GM18858 (cell line): ENCODE results near the gene BRF1.
A peak's percentile ranks its signal among the peaks of the same experiment; 100 is the strongest.
"Not testable (repeated sequence)": the region's sequence is repeated elsewhere in the genome, so short reads cannot be mapped to it uniquely, and the experiment has no call there.

Experiments
- ATAC-seq: cut with Tn5 transposase; IDR thresholded peaks from one replicate; pipeline ENCODE4 v1.9.1; 2021; ENCODE audit not compliant: unreplicated experiment

The BRF1 gene

DNA sequence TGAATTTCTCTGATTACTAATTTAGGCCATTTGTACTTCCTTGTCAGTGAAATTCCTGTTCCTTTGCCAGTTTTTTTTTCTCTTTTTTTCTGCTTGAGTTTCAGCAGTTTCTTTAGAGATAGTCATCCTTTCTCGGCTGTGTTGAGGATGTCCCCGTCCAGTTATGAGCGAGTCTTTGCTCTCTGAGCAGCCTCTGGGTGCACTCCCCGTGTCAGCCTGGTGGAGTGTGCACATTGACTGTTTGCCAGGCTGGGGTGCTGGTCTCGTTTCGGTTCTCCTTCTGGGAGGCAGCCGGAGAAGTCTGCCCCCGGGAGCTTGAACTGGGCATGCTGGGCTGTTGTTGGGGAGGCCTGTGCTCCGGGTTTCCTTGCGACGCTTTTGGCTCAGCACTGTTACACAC, 16.7 kb upstream of the BRF1 start:
- ATAC-seq, result no peak

DNA sequence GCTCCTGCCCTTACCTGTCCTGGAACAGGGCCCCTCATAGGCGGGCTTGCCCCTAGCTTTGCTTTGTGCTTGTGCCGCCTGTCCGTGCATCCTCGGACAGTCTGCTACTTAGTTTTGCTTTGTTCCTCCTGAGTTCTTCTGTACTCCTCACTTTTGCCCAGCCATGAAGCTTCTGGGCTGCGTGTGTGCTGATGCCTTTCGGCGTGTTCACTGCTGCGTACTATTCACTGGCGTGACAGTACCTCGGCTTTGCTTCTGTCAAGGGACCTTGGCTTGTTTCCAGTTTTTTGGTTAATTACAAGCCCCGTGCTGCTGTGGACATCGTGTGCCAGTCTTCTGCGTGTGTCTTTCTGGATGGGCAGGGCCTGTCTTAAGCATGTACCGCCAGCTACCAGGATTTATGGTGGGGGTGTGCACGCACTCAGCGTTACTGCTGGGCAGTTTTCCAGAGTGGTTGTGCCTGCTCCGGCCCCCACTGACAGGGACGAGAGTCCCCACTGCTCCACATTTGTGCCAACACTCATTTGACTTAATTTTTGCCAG, 16.2 kb upstream of the BRF1 start:
- ATAC-seq, result no peak

DNA sequence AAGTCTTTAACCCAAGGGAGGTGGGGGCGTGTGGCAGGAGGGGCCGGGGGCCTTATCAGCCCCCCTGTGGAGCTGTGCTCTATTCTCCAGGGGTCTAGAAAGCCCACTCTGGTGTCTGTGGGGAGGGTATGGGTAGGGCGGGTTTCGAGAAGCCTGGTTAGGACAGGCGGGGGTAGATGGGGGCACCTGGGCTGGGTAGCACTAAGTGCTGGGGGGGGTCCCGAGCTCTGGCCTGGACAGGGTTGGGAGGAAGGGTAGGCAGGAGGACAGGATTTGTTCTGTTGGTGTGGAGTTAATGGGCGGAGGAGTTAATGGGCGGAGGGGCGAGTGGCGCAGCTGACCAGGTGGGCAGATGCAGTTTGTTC, 15.8 kb upstream of the BRF1 start:
- ATAC-seq, result no peak

DNA sequence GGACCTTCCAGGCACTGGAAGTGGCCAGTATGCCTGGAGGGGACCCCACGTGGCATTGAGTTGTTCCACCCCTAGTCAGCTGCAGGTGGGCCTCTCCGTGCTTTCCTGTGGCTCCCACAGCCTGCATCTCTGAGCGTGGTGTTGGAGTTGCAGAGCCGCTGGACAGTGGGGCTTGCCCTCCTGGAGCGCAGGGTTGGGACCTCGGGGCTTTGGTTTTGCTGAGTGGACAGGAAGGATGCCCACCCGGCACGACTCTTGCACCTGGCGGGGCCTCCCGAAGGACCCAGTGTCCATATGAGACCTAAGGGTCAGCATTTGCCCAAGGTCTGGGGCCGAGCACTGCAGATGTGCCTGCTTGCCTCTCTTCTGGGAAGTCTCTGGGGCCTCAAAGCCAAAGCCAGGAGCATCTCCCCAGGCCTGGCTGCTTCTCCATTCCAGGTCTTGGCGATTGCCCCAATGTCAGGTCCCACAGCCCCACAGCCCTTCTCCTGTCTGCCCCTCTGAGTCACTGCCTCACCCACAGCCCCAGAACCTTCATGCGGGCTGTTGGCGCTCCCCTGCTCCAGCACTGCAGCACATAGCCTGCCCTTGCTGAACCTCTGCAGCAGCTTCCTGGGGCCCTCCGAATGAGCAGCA, 15.3 kb upstream of the BRF1 start:
- ATAC-seq, result no peak

DNA sequence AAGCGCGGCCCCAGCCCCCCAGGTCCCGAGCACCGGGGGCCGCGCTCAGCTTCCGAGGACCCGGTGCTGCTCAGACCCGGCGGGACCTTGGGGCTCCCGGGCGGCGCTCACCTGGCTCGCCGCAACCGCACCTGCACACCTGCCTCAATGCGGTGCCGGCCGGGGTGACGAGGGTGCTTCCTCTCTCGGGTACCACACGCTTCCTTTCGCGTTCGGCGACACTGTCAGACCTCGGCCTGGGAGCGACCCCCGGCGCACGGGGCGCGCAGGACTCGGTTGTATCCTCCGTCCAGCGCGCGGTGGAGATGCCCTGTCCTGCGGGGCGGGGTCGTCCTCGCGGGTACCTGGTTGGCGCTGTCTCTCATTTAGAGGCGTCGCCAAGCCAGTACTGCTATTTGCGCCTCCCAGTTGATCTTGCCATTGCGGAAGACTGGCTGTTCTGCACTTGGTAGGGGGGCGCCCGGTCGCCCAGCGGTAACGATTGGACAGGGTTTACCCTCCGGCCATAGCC, 14.5 kb upstream of the BRF1 start:
- ATAC-seq, result no peak

DNA sequence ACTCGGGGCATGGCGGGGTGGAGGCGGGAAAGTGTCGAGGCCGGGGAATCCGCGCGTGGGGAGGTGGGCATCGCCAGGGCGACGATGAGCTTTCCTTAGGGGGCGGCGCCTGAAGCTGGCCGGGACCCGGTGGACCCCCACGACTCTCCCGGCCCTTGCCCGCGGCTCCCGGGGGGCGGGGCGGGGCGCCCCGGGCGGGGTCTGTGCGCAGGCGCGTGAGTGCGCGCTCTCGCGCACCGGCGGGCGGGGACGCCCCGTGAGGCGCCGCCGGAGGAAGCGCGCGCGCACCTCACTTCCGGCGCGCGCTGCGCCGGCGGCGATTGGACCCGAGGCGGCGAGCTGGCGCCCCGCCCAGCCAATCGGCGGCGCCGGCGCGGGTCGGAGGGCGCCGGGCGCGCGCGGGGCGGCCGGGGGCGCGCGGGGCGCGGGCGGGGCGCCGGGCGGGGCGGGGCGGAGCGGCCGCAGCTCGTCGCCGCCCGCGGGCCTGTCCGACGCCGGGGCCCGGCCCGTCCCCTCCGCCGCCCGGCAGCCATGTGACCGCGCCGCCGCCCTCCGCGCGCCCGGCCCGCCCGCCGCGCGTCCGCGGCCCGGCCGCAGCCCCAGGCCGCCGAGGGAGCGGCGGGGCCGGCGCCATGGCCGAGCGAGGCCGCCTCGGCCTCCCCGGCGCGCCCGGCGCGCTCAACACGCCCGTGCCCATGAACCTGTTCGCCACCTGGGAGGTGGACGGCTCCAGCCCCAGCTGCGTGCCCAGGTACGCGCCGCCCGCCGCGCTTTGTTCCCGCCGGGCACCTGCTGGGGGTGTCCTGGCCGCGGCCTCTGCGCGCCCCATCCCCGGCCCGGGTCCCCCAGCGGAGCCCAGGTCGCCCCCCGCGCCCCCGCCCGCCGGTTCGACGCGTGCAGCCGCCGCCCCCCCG, 13.7 kb upstream of the BRF1 start, which contains the start of gene PACS2:
TSS of gene PACS2 (plus strand) at position 462 of the 914 bp plus-strand sequence. CDS start at position 633, 171 bp downstream.
- peak; percentile 58 for ATAC-seq

DNA sequence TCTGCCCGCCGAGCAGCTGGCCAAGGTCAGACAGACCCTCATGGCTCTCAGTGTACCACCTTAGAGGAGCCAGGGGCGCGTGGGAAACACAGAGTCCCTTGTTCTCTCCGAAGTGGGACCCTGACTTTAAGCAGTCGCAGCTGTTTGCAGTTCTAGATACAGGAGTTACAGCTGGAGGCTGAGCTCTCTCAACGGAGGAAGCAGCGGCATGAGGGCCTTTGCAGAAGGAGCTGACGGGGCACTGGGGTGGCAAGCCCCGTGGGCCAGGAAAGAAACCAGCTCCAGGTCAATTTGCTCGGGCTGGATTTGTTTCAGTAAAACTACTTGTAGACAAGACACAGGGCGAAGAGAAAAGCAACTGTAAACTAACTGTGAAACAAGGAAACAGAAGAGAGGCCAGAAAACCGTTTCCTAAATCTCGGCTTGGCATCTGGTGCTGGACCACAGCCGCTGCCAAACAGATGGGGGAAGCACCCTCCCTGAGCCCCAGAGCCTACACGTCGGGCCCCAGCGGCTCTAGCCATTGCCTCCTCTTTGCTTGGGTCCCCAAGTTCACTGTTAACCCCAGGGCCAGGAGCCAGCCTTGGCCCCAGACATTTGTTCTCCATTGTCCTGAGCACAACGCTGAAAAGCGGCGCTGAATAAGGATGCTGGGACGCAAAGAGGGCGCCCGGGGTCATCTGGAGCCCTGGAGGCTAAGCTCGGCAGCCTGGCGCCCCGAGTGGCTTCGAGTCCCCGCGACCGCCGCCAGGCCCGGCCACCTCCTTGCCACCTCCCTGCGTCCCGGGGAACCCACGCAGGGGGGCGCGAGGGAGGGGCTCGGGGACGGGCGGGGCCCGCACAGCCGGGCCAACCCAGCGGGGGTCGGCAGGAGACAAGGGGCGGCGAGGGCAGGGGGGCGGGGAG, 12.8 kb upstream of the BRF1 start:
- ATAC-seq, result no peak

DNA sequence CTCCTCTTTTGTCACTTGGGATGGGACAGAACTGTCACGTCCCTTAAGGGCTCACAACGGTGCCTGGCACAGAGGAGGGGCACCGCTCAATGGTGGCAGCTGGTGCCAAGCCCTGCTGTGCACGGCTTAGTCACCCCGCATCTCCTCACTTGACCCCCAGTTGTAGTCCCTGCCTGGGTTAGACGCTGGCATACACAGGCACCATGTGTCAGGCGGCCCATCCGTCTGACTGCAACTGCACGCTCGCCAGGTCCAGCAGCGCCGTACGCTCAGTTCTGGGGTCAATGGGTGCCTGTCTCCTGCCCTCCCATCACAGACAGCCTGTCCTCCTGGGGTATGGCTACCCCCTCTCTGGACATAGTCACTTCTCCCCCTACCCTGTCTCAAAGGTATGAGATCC, 12.2 kb upstream of the BRF1 start:
- ATAC-seq, result no peak

DNA sequence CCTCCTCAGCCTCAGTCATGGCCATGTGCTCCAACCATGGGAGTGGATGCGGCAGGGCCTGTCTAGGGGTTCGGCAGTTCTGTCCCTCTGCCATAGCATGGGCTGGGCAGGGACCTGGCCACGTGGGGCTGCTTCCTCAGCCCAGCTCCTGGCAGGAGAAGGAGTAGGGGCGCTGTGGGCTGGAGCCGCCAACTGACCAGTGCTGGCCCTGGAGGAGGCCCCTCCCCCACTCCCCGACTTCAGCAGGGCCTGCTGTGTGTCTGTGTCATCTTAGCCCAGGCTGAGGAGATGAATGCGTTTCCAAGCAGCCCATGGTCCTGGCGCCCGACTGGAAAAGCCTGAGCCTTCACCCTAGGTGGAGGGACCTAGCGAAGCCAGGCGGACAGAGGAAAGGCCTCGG, 11.0 kb upstream of the BRF1 start:
- ATAC-seq, result no peak

DNA sequence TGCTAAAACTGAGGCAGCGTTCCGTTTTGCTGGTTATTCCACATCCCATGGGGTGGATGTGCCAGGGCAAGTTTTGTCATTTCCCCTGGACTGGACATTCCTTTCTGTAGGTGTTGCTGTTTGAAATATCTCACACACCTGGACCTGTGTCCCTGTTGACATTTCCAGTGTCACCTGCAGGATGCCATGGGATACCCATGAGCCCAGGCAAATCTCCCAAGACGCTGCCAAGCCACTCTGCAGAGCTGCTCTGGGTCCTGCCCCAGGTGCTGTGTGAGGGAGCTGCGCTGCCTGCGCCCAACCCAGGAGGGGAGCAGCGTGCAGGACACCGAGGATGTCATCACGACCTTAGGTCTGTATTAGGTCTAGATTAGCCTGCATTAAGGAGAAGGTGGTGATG, 8.6 kb upstream of the BRF1 start:
- no peak for ATAC-seq

DNA sequence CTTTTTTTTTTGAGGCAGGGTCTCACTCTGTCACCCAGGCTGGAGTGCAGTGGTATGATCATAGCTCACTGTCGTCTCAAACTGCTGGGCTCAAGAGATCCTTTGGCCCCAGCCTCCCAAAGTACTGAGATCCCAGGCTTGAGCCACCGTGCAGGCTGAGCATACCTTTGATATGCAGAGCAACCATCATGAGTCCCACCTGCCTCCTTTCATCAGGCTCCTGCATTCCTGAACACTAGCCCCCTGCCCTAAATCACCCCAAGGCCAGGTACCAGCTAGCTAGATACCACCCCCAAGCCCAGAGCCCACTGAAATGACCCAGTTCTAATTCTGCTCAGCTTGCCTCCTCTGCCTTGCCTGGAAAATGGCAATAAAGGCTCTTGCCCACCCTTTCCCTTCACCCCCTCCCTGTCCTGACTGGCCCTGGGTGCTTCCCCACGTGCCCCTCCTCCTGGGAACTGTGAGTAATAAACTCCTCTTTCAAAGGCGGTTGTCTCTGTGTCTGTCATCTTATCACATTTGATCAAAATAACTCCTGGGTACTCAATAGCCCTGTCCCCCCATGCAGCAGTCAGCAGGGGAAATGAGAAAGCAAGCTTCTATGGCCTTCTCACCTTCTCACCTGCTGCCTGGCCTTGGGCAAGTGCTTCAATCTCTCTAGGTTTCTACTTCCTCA, 6.4 kb upstream of the BRF1 start:
- no peak for ATAC-seq

DNA sequence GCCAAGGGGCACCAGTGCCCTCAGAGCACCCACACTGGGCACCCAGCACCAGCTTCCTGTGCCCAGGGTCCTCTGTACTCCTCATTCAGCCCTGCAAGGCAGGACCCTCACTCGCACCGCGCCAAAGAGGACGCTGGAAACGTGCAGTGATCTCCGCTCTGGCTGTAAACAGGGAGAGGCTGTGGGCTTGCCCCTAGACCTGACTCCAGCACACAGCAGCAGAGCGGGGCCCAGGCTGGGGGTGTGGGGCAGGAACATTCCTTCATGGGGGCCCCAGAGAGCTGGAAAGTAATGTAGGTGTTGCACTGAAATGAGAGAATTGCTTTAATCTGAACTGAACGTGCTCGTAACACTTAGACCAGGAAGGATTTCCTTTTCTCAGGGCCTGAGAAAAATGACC, 5.0 kb upstream of the BRF1 start:
- no peak for ATAC-seq

DNA sequence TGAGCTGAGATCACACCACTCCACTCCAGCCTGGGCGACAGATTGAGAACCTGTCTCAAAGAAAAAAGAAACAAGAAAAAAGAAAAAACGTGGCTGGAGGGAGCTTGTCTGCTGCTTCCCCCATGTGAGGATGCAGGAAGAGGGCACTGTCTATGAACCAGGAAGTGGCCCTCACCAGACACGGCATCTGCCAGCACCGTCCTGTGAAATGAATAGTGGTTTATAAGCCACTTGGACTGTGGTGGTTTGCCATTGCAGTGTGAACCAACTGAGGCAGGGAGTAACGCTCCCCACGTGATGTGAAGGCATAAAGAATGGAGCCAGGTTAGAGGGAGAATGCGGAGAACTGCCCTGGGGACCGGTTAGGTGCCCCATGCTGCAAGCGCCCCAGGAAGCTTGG, 4.5 kb upstream of the BRF1 start:
- ATAC-seq, result no peak

DNA sequence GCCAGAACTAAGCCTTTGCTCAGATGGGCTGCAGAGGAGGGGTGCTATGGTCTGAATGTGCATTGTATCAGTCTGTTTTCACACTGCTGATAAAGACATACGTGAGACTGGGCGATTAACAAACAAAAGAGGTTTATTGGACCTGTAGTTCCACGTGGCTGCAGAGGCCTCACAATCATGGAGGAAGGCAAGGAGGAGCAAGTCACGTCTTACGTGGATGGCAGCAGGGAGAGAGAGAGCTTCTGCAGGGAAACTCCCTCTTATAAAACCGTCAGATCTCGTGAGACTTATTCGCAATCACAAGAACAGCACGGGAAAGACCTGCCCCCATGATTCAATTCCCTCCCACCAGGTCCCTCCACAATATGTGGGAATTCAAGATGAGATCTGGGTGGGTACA, 3.8 kb upstream of the BRF1 start:
- ATAC-seq, result no peak

DNA sequence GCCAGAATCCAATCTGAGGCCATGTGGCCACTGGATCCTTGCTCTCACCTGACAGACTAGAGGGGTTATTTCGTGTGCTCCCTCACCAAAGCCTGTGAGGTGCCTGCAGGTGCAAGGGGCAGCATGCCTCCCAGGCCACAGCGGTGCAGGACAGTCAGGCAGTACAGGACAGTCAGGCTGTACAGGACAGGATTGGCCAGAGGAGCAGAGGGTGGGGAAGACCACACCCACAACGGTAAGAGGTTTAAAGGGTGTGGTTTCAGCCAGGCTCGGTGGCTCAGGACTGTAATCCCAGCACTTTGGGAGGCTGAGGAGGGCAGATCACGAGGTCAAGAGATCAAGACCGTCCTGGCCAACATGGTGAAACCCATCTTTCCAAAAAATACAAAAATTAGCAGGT, 3.1 kb upstream of the BRF1 start:
- no peak for ATAC-seq

DNA sequence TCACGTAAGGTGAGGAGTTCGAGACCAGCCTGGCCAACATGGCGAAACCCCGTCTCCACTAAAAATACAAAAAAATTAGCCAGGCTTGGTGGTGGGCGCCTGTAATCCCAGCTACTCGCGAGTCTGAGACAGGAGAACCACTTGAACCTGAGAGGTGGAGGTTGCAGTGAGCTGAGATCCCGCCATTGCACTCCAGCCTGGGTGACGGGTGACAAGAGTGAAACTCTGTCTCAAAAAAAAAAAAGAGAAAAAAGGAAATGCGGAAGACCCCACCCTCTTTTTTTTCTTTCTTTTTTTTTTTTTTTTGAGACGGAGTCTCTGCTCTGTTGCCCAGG, 1.1 kb upstream of the BRF1 start:
- not testable (repeated sequence) for ATAC-seq

DNA sequence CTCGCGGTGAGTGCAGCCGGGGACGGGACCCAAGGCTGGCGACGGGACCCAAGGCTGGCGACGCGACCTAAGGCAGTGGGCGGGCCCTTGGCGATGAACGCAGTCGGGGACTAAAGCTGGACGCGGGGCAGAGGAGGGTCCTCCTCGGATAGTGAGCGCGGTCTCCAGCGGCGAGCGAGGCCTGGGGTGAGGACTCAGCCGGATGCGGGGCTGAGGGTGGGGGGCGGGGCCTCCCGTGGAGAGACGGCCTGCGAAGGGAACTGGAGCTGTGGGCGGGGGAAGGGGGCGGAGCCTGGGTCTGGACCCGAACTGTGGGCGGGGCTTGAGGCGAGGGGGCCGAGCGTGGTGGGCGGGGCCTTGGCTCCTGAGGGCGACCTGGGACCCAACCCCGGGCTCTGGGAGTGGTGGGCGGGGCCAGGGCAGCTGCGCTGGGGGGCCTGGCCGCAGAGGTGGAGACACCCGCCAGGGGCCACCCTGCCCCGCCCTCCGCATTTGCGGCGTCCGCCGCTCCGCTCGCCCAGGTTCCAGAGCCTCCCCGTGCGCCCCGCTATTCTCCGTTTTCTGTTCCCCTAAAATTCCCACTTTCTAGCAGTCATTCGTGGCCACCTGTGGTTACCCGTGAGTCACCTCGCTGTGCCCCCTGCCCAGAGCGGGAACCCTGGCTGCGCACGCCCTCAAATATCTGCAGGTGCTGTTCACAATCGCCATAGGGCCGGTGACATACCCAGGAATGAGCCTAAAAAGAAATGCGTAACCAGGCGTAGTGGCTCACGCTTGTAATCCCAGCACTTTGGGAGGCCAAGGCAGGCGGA, 508 bp upstream of the BRF1 start:
- peak; percentile 27 for ATAC-seq

DNA sequence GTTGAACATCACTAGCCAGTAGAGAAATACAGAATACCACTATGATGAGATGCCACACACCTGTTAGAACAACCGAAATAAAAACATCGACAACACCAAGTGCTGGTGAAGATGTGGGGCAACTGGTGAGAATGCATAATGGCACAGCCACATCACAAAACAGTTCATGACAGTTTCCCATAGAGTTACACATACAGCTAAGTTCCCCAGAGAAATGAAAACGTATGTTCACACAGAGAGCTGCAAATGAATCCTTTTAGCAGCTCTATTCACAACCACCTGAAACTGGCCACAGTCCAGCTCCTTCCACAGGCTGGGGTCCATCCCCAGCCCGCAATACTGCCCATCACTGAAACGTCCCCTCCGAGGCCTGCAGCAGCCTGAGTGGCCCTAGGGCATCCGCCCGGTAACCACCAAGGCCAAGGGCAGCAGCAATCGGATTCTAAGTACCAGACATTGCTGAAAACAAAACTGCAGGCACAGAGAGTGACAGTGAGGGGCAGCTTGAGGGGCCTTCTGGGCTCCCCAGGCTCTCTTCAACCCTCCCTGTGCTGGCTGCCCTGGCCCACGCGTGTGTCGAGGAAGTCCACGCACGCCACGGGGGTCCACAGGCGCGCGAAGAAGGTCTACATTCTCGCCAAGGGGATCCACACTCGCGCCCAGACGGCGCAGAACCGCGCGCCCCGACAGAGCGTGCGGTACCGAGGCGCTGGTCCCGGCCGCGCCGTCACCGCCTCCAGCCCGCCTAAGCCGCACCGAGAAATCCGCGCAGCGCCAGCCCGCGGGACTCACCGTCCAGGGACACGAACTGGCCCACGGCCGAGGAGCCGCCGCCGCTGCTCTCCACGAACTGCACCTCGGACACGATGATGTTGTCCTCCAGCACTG, 903 bp downstream of the BRF1 start:
- ATAC-seq, result peak; percentile 17

DNA sequence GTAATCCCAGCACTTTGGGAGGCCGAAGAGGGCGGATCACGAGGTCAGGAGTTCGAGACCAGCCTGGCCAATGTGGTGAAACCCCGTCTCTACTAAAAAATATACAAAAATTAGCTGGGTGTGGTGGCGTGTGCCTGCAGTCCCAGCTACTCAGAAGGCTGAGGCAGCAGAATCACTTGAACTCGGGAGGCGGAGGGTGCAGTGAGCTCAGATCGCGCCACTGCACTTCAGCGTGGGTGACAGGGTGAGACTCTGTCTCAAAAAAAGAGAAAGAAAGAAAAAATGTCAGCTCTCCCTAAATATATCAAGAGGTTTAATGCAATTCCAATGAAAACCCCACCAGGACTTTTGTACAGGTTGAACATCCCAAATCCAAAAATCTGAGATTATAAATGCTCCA, 3.5 kb downstream of the BRF1 start:
- ATAC-seq, result not testable (repeated sequence)
